GM12874 (cell line): Measurements from ENCODE around the gene GRID1.

Source experiments
- CTCF ChIP-seq: IDR thresholded peaks from 2 replicates; pipeline ENCODE4 v1.5.1; 2011; ENCODE audit warnings: low read depth, mild to moderate bottlenecking, control low read depth, low read length, moderate library complexity; ENCODE audit not compliant: insufficient read depth

Gene GRID1

GRCh38 chr10:86312701-86313270 lies 53.8 kb downstream of the GRID1 start:
- TF ChIP-seq CTCF = no peak

- TF ChIP-seq CTCF = no peak
These were observed 54.7 kb downstream of the GRID1 start for GRCh38 chr10:86311906-86312305.

GRCh38 chr10:86311190-86311589 lies 55.4 kb downstream of the GRID1 start:
- no peak for TF ChIP-seq CTCF

GRCh38 chr10:86310702-86311101 lies 55.9 kb downstream of the GRID1 start:
- no peak for TF ChIP-seq CTCF

GRCh38 chr10:86310291-86310690 lies 56.3 kb downstream of the GRID1 start:
- TF ChIP-seq CTCF = no peak

GRCh38 chr10:86308056-86308455 lies 58.5 kb downstream of the GRID1 start:
- TF ChIP-seq CTCF = no peak

GRCh38 chr10:86306628-86307278 lies 59.8 kb downstream of the GRID1 start:
- TF ChIP-seq CTCF = no peak
